SK-N-MC (cell line): ENCODE measurements around the gene MRS2.

Experiments used
- DNase-seq: peaks from one replicate; pipeline ENCODE4 v3.0.0-alpha.2; 2011; ENCODE audit warnings: low read depth, low spot score
- H3K27ac ChIP-seq: fragments of 200-600 bp; sonication (generic); 2 replicates; pipeline ENCODE4 v1.5.1; 2016; ENCODE audit warnings: mixed run types
- H3K36me3 ChIP-seq: fragments of 200-600 bp; sonication (generic); 2 replicates; pipeline ENCODE4 v1.6.1; 2017; ENCODE audit warnings: antibody characterized with exemption, low read length, mixed read lengths; ENCODE audit not compliant: insufficient read depth
- H3K4me3 ChIP-seq: fragments of 200-600 bp; sonication (generic); 2 replicates; pipeline ENCODE4 v1.5.1; 2016
- H3K9ac ChIP-seq: fragments of 200-600 bp; sonication (generic); 2 replicates; pipeline ENCODE4 v1.8.0; 2017; ENCODE audit warnings: mixed run types, mixed read lengths; ENCODE audit not compliant: insufficient read length
- H3K9me3 ChIP-seq: fragments of 200-600 bp; sonication (generic); 2 replicates; pipeline ENCODE4 v1.6.1; 2017; ENCODE audit warnings: low read depth, mild to moderate bottlenecking, antibody characterized with exemption, low read length, moderate library complexity, mixed read lengths
- EZH2 ChIP-seq: fragments of 200-600 bp; sonication (generic); IDR thresholded peaks from one replicate; pipeline ENCODE4 v1.6.1; 2017; ENCODE audit warnings: antibody characterized with exemption
- FOXP2 ChIP-seq: optimal IDR thresholded peaks from 2 replicates; pipeline ENCODE3; 2011; ENCODE audit warnings: mild to moderate bottlenecking, moderate library complexity; ENCODE audit not compliant: insufficient read depth; ENCODE audit errors: extremely low read length, control extremely low read depth
- POLR2AphosphoS5 ChIP-seq: IDR thresholded peaks from 2 replicates; pipeline ENCODE4 v1.6.1; 2012; ENCODE audit warnings: mild to moderate bottlenecking, low read depth, low read length, borderline replicate concordance

The MRS2 gene

DNA sequence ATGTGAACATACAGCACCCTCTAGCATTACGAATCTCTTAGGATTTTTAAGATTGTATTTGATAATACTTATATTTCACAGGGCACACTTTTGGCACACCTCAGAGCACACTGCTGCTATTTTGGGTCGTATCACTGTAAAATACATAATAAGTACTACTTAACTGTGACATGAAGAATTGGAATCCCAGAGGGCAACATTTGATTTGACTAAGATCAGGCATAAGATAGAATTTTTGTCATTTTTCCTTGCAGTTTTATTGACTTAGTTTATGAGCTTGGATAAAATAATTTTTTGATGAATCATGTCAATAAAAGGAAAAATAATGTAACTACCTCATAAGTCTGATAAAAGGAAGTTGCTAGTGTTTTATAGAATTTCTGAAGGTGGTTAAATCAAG is 22.4 kb downstream of the MRS2 start:
- no peak overlapping the region for H3K4me3 ChIP-seq
- H3K27ac ChIP-seq: no peak overlapping the region
- no peaks in the 10 kb centered on the region for H3K9me3 ChIP-seq
- H3K36me3 ChIP-seq: peaks cover 63% of the 10 kb centered on the region
- no peak for TF ChIP-seq POLR2AphosphoS5
- no peak for TF ChIP-seq EZH2
- TF ChIP-seq FOXP2: no peak
- DNase-seq: no peak
- no peak overlapping the region for H3K9ac ChIP-seq

DNA sequence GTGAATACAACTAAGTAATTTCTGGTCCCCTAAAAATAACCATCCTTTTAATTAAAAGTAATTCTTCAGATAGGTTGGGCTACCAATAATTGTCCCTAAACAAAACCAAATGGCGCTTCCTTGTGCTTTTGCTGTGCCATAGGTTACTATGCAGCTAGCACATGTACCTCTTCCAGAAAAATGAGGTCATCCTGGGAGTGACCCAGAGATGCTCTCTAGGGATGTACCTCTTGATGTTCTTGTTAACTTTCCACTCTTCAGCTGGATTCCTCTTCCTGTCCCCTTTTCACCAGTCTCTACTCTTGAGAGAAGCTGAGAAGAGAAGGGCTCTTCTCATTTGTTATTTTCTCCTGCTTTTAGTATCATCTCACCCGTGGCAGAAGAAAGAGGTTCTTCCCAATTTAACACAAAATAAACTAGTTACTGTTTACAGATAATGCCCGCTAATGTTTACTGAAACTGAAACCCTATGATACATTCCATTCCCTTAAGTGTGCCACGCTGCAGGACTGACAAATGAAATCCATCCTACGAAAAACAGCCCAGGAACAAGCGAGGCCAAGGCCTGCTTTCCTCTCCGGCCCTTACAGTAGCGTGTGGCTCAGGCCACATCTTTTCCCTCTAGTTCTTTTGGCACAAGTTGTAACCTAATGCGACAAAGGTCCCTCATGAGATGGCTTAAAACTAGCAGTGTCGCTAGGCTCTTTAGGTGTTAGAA is 24.2 kb downstream of the MRS2 start:
- DNase-seq: no peak
- H3K27ac ChIP-seq: no peak overlapping the region
- H3K4me3 ChIP-seq: no peak overlapping the region
- H3K9ac ChIP-seq: no peak overlapping the region
- H3K36me3 ChIP-seq: peaks cover 46% of the 10 kb centered on the region
- H3K9me3 ChIP-seq: no peaks in the 10 kb centered on the region
- TF ChIP-seq EZH2: no peak
- no peak for TF ChIP-seq POLR2AphosphoS5
- TF ChIP-seq FOXP2: no peak

DNA sequence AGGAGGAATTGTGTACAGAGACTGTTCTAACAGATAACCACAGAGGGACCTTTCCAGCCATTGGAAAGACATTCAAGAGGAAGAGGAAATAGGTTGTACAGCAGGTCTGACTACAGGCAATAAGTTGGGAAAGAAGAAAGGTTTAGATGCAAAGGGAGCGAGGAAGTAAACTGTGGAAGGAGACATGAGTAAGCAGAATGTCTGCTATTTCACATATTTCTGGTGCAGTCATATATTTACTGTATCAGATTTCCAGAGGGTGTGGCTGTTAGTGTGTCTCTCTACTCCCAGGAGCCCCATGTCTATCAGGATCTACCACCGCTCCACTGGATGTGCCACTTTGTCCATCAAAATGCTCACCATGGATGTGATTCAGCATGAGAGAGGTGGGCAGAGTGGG is 25.9 kb downstream of the MRS2 start:
- TF ChIP-seq POLR2AphosphoS5: no peak
- no peak overlapping the region for H3K4me3 ChIP-seq
- no peak for DNase-seq
- no peak overlapping the region for H3K27ac ChIP-seq
- H3K36me3 ChIP-seq: peaks cover 29% of the 10 kb centered on the region
- H3K9ac ChIP-seq: no peak overlapping the region
- H3K9me3 ChIP-seq: no peaks in the 10 kb centered on the region

DNA sequence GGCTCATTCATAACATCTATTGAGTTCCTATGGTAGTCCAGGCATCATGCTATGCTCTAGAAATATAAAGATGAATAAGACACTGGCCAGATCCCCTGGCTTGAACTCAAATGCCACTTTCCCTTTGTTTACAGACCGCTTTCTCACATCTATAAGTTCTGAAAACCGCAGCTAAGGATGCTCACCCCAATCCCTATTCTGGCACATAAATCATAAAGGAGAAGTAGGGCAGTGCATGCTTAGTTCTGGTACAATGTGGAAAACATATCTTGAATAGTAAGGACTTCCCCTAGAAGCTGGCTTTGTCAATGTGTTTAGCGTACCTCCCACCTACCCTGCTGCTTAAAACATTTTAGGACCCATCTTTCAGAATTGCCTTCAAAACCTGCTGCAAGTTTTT is 26.4 kb downstream of the MRS2 start:
- no peaks in the 10 kb centered on the region for H3K9me3 ChIP-seq
- no peak overlapping the region for H3K27ac ChIP-seq
- no peak overlapping the region for H3K9ac ChIP-seq
- TF ChIP-seq POLR2AphosphoS5 (no peak), FOXP2 (no peak)
- no peak for DNase-seq
- no peak overlapping the region for H3K4me3 ChIP-seq
- H3K36me3 ChIP-seq: peaks cover 23% of the 10 kb centered on the region

DNA sequence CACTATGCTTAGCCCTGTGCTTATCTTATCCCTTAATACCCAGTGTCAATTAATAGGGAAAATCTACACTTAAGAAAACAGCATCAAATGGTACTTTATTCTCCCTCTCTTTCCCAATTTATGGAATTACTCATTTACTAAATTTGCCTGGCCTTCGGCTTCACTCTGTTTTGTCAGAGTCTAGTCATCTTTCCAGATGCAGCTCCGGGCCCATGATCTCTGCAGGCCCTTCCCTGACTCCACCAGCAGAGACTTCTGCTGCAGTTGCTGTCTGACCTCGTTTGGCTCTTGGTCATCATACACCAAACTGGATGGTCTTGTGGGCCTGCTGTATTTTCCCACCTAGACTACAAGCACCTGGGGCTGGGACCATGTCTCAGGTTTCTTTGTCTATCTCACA is 27.4 kb downstream of the MRS2 start:
- Histone ChIP-seq H3K36me3 (peaks cover 14% of the 10 kb centered on the region), H3K9me3 (no peaks in the 10 kb centered on the region), H3K27ac (no peak overlapping the region), H3K9ac (no peak overlapping the region), H3K4me3 (no peak overlapping the region)
- DNase-seq: no peak
- TF ChIP-seq EZH2 (no peak), FOXP2 (no peak), POLR2AphosphoS5 (no peak)

DNA sequence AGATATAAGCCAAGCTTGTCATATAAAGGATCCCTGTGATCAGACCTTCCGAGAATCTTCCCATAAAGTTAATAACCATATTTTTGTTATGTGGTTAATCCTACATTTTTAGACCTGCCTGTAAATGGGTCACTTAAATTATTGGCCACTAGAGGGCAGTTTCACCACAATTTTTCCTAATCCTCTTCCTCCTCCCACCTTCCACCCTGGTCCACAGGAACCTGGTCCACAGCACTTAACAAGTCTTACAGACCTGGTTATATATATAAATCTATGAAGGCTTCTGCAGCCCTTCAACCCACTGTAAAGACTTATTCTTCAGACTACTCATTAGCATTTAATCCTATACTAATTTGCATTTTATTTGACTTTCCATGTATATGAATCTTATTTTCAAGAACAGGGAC is 28.3 kb downstream of the MRS2 start:
- Histone ChIP-seq H3K9ac (no peak overlapping the region), H3K36me3 (0 out of 2 replicates have a peak, but pooled peaks cover 5% of the 10 kb centered on the region), H3K9me3 (no peaks in the 10 kb centered on the region), H3K4me3 (no peak overlapping the region), H3K27ac (no peak overlapping the region)
- no peak for TF ChIP-seq FOXP2
- no peak for TF ChIP-seq POLR2AphosphoS5
- no peak for TF ChIP-seq EZH2
- peak; percentile 44 for DNase-seq

DNA sequence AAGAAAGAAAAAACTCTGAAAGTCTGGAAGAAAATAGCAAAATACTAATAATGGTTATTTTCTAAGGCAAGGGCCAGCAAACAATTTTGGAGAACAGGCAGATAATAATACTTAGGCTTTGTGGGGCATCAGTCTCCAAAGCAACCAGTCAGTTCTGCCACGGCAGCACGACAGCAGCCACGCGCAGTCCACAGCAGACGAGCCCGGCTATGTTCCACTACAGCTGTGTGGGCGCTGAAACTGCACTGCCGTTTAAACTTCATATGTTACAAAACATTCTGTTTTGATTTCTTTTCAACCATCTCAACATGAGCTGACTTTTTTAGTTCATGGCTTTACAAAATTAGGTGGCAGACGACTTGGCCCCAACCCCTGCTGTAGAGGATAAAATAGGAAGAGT is 29.9 kb downstream of the MRS2 start:
- H3K36me3 ChIP-seq: no peaks in the 10 kb centered on the region
- no peak for DNase-seq
- no peak overlapping the region for H3K4me3 ChIP-seq
- no peaks in the 10 kb centered on the region for H3K9me3 ChIP-seq
- H3K27ac ChIP-seq: no peak overlapping the region
- H3K9ac ChIP-seq: no peak overlapping the region
- TF ChIP-seq POLR2AphosphoS5 (no peak), EZH2 (no peak), FOXP2 (no peak)

DNA sequence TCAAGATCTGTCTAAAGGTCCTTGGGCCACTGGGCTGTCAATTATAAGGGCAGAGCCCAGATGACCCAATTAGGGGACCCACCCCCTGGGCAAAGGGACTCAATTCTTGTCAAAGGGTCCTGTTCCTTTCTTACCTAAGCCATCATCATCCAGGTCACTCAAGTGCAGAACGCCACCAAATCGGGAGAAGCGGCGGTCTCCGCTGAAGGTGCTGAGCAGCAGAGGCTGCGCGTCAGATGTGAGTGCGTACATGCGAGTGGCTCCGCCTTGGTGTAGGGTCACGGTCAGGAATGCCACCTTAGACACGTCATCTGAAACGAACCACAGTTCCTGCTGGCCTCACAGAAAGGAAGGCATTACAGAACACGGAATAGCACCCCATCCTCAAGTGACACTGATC is 34.2 kb downstream of the MRS2 start:
- Histone ChIP-seq H3K9ac (no peak overlapping the region), H3K4me3 (no peak overlapping the region), H3K9me3 (no peaks in the 10 kb centered on the region), H3K36me3 (no peaks in the 10 kb centered on the region), H3K27ac (no peak overlapping the region)
- TF ChIP-seq FOXP2 (no peak), EZH2 (no peak), POLR2AphosphoS5 (no peak)
- no peak for DNase-seq

DNA sequence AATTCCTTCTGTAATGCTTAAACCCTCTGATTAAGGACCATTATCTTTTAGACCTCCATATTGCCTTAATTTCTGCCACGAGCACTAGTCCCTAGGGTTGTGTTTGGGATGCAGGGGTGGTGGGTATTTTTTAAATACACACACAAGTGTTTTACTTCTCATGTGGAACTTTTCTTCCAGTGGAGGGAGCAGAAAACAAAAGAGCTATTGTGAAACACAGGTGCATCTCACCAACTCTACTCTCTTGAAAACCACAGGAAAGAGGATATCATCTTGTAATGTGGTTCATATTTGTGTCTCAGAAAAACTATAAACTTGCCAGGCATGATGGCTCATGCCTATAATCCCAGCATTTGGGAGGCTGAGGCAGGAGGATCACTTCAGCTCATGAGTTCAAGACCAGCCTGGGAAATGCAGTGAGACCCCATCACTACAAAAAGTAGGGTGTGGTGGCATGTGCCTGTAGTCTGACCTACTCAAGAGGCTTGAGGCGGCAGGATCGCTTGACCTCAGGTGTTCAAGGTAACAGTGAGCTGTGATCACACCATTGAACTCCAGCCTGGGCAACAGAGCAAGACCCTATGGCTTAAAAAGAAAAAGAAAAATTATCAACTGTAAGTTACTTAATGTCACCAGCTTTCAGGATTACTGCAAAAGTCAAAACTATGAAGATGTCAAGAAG is 37.3 kb downstream of the MRS2 start:
- H3K9ac ChIP-seq: no peak overlapping the region
- no peaks in the 10 kb centered on the region for H3K9me3 ChIP-seq
- TF ChIP-seq EZH2: no peak
- TF ChIP-seq FOXP2: no peak
- no peak for TF ChIP-seq POLR2AphosphoS5
- DNase-seq: no peak
- H3K27ac ChIP-seq: no peak overlapping the region
- no peaks in the 10 kb centered on the region for H3K36me3 ChIP-seq
- no peak overlapping the region for H3K4me3 ChIP-seq
